Kidney epithelial cell (primary cell): Measurements from ENCODE around the gene BICDL1. TPM values are rescaled to one million over a fixed set of nuclear protein-coding genes. Genes with fewer than 3 reads are reported as not detected.

Experiments used
- DNase-seq: peaks from one replicate; pipeline ENCODE4 v3.0.0-alpha.2; 2010; ENCODE audit warnings: low read depth
- H3K27me3 ChIP-seq: 2 replicates; pipeline ENCODE4 v1.6.0; 2011; ENCODE audit warnings: low read length; ENCODE audit not compliant: control insufficient read depth, insufficient read depth
- H3K36me3 ChIP-seq: 2 replicates; pipeline ENCODE4 v1.5.1; 2011; ENCODE audit warnings: low read length; ENCODE audit not compliant: control insufficient read depth, insufficient read depth
- H3K4me3 ChIP-seq: 2 replicates; pipeline ENCODE4 v1.5.1; 2011; ENCODE audit warnings: low read depth, mild to moderate bottlenecking, control low read depth, low read length
- total RNA-seq: library from RNA; depleted of rRNA; stranded (reverse); fragments of >200 nt; gene quantifications from 2 replicates; pipeline ENCODE4 v1.2.3, GENCODE V29; 2015
- TF ChIP-seq, protein P1 (sequence below): IDR thresholded peaks from 2 replicates; pipeline ENCODE4 v1.5.1; 2011; ENCODE audit warnings: mild to moderate bottlenecking, moderate library complexity, low read length, control low read depth, inconsistent platforms; ENCODE audit not compliant: insufficient read depth, poor library complexity, severe bottlenecking

BICDL1 gene
- total RNA-seq, 1 donor from 2014 or later: 9.2 TPM

GRCh38 chr12:120115692-120116440 is 126.8 kb downstream of the BICDL1 start:
- no peaks in the 10 kb centered on the region for H3K36me3 ChIP-seq
- H3K27me3 ChIP-seq: no peaks in the 10 kb centered on the region
- H3K4me3 ChIP-seq: peak overlapping the region; percentile 61
- TF ChIP-seq, protein P1, sequence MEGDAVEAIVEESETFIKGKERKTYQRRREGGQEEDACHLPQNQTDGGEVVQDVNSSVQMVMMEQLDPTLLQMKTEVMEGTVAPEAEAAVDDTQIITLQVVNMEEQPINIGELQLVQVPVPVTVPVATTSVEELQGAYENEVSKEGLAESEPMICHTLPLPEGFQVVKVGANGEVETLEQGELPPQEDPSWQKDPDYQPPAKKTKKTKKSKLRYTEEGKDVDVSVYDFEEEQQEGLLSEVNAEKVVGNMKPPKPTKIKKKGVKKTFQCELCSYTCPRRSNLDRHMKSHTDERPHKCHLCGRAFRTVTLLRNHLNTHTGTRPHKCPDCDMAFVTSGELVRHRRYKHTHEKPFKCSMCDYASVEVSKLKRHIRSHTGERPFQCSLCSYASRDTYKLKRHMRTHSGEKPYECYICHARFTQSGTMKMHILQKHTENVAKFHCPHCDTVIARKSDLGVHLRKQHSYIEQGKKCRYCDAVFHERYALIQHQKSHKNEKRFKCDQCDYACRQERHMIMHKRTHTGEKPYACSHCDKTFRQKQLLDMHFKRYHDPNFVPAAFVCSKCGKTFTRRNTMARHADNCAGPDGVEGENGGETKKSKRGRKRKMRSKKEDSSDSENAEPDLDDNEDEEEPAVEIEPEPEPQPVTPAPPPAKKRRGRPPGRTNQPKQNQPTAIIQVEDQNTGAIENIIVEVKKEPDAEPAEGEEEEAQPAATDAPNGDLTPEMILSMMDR: no peak
- no peak for DNase-seq

DNA sequence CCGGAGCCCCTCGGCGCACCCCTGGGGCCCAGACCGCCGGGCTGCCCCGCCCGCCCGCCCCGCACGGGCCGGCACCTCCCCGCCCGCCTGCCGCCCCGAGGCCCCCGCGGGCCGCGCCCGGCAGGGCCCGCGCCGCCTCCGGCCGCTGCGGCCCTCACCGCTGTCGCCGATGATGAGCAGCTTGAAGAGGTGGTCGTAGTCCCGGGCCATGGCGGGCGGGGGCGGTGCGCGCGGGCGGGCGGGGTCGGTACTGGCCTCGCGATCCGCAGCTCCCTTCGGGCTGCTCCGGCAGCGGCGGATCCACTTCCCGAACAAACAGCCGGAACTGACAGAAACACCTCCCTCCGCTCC is 127.4 kb downstream of the BICDL1 start, which contains the start of gene RAB35:
Gene RAB35 (minus strand): TSS at position 313 of the 351 bp plus-strand sequence. CDS start 103 bp downstream, at position 210.
- Histone ChIP-seq H3K4me3 (peak within 1 kb of the TSS; percentile 61), H3K36me3 (no peaks in the 10 kb centered on the region), H3K27me3 (no peaks in the 10 kb centered on the region)
- TF ChIP-seq, protein P1: no peak
- DNase-seq: no peak

GRCh38 chr12:120116792-120117651 is 128.0 kb downstream of the BICDL1 start:
- Histone ChIP-seq H3K27me3 (no peaks in the 10 kb centered on the region), H3K36me3 (no peaks in the 10 kb centered on the region), H3K4me3 (peak overlapping the region; percentile 61)
- peak; percentile 60 for DNase-seq
- TF ChIP-seq, protein P1: no peak

- H3K4me3 ChIP-seq: peak overlapping the region; percentile 61
- TF ChIP-seq, protein P1: no peak
- H3K36me3 ChIP-seq: no peaks in the 10 kb centered on the region
- no peak for DNase-seq
- H3K27me3 ChIP-seq: no peaks in the 10 kb centered on the region
These were observed 128.9 kb downstream of the BICDL1 start for GRCh38 chr12:120117961-120118320.

DNA sequence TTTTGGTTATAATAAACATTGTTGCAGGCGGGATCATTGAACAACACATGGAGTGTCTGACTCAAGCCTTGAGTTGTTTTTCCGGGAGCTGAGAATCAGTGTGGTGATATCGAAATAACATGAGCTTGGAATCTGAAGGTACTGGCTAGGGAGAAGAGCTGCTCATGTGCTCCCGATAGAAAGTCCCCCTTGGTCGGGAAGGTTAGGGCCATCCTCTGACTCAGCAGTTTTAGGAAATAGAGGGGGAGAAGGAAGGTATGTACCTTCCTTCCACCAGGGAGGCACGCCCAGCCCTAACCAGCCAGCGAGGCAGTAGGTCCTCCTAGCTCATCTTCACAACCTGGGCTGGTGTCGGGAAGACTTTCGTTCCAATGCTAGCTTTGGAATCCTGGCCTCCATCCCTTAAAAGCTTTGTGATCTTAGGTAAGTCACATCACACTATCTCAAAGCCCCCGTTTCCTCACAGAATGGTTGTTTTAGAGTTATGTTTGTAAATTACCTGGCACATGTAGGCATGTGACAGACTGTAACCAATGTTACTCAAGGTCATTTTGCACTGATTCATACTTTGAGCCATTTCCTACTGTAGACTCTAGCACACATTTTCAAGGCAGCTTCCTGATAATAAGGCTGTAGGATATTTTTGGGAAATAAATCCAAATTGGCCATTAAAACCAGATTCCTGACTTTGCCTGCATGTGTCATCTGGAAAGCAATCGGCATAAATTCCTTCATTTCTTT is 129.5 kb downstream of the BICDL1 start:
- Histone ChIP-seq H3K4me3 (peak overlapping the region; percentile 61), H3K36me3 (no peaks in the 10 kb centered on the region), H3K27me3 (no peaks in the 10 kb centered on the region)
- TF ChIP-seq, protein P1: no peak
- DNase-seq: no peak
